SK-N-MC (cell line): ENCODE measurements around the gene HEATR1.

Experiments used
- EZH2 ChIP-seq: fragments of 200-600 bp; sonication (generic); IDR thresholded peaks from one replicate; pipeline ENCODE4 v1.6.1; 2017; ENCODE audit warnings: antibody characterized with exemption
- POLR2AphosphoS5 ChIP-seq: IDR thresholded peaks from 2 replicates; pipeline ENCODE4 v1.6.1; 2012; ENCODE audit warnings: mild to moderate bottlenecking, low read depth, low read length, borderline replicate concordance

- TF ChIP-seq EZH2, result no peak
- TF ChIP-seq POLR2AphosphoS5, result no peak
These were observed 19.3 kb upstream of the HEATR1 start for GRCh38 chr1:236623371-236624166.
